NB4 (cell line): ENCODE measurements around the gene THBS1.

Experiments used
- POLR2A ChIP-seq: IDR thresholded peaks from 2 replicates; pipeline ENCODE4 v1.6.1; 2011; ENCODE audit warnings: mild to moderate bottlenecking; ENCODE audit not compliant: insufficient read length; ENCODE audit errors: extremely low read depth
- TF ChIP-seq, protein P1 (sequence below): IDR thresholded peaks from one replicate; pipeline ENCODE4 v1.5.1; 2012; ENCODE audit warnings: low read depth, low read length
- TF ChIP-seq, protein P2 (sequence below): IDR thresholded peaks from 2 replicates; pipeline ENCODE4 v1.6.1; 2011; ENCODE audit warnings: low read depth, low read length

- TF ChIP-seq, protein P1, sequence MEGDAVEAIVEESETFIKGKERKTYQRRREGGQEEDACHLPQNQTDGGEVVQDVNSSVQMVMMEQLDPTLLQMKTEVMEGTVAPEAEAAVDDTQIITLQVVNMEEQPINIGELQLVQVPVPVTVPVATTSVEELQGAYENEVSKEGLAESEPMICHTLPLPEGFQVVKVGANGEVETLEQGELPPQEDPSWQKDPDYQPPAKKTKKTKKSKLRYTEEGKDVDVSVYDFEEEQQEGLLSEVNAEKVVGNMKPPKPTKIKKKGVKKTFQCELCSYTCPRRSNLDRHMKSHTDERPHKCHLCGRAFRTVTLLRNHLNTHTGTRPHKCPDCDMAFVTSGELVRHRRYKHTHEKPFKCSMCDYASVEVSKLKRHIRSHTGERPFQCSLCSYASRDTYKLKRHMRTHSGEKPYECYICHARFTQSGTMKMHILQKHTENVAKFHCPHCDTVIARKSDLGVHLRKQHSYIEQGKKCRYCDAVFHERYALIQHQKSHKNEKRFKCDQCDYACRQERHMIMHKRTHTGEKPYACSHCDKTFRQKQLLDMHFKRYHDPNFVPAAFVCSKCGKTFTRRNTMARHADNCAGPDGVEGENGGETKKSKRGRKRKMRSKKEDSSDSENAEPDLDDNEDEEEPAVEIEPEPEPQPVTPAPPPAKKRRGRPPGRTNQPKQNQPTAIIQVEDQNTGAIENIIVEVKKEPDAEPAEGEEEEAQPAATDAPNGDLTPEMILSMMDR, result no peak
- TF ChIP-seq POLR2A, result no peak
- TF ChIP-seq, protein P2, sequence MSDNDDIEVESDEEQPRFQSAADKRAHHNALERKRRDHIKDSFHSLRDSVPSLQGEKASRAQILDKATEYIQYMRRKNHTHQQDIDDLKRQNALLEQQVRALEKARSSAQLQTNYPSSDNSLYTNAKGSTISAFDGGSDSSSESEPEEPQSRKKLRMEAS, result no peak
Observed at GRCh38 chr15:39584662-39585388, 3.9 kb downstream of the THBS1 start.
